GM12874 (cell line): ENCODE data around the gene LIMS2.

ENCODE experiments used
- TF ChIP-seq, protein P1 (sequence below): IDR thresholded peaks from 2 replicates; pipeline ENCODE4 v1.5.1; 2011; ENCODE audit warnings: low read depth, mild to moderate bottlenecking, control low read depth, low read length, moderate library complexity; ENCODE audit not compliant: insufficient read depth

Gene LIMS2

DNA sequence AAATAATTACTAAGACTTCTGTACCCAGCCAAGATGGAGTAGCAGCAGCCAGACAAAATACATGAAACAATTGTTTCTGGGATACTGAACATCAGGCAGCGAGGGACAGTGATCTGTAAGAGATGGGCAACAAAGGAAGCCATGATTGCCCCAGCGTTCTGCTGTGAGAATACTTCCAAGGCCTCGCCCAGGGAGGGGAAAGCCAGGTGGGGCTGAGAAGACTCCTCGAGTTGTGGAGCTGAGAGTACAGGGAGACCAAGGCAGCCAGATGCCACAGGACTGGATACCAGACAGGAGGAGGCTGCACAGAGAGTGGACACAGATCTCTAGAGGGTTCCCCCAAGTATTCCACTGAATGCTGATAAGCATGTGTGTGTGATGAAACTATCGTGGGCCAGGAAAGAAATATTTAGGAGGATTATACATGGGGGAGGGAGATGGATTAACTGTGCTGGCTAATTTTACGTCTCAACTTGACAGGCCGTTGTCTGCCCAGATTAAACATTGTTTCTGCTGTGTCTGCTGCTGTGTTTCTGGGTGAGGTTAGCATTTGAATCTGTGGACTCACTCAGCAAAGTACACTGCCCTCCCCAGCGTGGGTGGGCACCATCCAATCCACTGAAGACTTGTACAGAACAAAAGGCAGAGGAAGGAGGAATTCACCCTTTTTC is 10.2 kb upstream of the LIMS2 start:
- TF ChIP-seq, protein P1, sequence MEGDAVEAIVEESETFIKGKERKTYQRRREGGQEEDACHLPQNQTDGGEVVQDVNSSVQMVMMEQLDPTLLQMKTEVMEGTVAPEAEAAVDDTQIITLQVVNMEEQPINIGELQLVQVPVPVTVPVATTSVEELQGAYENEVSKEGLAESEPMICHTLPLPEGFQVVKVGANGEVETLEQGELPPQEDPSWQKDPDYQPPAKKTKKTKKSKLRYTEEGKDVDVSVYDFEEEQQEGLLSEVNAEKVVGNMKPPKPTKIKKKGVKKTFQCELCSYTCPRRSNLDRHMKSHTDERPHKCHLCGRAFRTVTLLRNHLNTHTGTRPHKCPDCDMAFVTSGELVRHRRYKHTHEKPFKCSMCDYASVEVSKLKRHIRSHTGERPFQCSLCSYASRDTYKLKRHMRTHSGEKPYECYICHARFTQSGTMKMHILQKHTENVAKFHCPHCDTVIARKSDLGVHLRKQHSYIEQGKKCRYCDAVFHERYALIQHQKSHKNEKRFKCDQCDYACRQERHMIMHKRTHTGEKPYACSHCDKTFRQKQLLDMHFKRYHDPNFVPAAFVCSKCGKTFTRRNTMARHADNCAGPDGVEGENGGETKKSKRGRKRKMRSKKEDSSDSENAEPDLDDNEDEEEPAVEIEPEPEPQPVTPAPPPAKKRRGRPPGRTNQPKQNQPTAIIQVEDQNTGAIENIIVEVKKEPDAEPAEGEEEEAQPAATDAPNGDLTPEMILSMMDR = no peak

DNA sequence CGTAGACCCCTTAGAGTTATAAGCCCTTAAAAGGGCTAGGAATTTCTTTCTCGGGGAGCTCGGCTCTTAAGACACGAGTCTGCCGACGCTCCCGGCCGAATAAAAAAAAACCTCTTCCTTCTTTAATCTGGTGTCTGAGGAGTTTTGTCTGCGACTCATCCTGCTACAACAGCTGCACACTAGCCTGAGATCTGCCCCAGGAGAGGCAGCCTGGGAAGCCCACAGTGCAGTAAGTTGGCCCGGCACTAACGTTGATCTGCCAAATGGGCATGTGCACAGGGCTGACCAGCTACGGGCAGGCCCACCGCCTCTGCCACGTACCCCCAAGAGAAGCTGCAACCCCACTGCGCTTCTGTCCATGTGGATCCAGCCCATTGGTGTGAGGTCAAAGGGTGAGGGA is 8.4 kb upstream of the LIMS2 start:
- TF ChIP-seq, protein P1 = no peak

DNA sequence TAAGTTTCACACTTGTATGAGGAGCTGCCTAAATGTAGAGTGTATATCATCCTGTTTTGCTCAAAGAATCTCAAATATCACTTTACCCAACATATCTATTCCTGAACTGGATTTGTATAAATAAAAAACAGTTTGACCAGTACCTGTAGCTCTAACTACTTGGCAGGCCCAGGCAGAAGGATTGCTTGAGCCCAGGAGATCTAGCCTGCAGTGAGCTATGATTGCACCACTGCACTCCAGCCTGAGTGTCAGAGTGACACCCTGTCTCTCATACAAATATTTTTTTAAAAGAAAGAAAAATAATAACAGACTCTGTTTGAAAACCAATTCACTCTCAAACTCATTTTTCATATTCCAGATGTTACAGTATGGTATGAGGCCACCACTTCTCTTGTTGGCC is 7.7 kb upstream of the LIMS2 start:
- TF ChIP-seq, protein P1 = no peak

DNA sequence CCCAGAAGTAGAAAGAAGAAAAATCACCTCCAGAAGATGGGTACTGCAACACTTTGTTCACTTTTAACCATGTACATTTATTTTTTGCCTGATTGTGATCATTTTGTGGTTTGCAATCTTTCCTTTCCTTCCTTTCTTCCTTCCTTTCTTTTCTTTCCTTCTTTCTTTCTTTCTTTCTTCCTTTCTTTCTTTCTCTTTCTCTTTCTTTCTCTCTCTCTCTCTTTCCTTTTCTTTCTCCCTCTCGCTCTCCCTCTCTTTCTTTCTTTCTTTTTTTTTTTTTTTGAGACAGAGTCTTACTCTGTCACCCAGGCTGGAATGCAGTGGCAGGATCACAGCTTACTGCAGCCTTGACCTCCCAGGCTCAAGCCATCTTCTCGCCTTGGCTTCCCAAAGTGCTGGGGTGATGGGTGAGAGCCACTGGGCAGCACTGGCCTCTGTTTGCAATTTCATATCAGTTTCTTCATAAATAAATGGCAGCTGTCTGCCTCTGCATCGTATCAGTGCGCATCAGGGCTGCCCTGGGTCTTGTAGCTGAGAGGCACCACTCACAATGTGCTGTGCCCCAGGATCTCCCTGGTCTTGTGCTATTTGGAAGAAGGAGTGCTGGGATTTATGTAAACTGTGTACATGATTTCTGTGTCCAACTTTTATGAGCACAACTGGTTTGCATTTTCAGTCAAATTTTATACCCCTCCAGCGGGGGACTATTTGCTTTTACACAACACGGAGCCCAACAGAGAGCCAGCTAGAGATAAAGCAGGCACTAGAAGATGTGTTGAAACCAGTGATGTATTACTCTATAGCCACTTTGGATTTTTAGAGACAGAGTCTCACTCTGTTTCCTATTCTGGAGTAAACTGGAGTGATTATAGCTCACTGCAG is 6.9 kb upstream of the LIMS2 start:
- TF ChIP-seq, protein P1 = no peak

DNA sequence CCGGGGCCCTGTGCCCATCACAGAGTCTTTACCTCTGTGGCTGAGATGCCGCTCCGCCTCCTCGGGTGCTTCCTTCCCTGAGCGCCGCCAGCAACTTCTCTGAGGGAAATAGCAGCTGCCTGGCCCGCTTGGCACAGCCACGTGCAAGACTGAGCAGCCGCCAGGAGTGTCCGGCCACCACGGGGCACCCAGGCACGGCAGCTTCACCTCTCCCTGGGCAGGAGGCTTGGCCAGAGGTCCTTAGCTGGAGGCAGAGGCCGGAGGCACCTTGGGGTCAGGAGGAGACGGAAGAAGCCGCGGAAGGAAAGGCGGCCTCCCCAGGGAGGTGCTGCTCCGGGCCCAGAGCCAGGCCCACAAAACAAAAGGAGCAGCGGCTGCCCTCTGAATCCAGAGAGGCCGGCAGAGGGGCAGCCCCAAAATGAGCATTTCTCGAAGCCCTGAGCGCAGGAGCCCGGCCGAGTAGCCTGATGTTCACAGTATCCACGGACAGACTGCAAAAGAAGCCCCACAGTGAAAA is 6.0 kb upstream of the LIMS2 start:
- TF ChIP-seq, protein P1 = no peak

DNA sequence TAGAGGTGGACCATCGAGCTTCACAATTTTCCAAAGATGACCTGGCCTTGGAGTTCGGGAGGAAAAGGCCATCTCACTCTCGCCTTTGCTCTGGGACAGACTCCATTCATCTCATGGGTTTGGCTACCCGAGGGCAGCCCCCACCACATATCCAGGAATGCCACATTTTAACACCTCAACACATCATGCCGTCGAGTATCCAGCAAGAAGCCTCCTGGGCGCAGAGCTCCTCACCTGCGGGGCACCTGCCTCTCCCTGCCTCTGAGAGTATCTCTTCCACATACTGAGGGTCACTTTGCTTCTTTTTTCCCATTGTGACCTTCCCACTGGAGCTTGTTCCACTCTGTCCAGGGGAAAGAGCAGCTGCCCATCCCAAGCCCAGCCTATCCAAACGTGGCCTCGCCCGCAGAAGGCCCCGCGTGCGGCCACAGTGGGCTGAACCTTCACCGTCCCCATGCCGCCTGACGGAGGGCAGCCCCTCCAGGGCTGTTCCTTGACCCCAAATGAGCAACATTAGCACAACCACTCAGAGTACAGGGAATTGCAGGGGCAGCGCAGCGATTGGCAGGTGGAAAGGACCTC is 5.5 kb upstream of the LIMS2 start:
- TF ChIP-seq, protein P1 = no peak
